Cerebellar nuclear complex (tissue), 1 donor: ENCODE results near the gene IFIT1B.
"Not testable (repeated sequence)": the region's sequence is repeated elsewhere in the genome, so short reads cannot be mapped to it uniquely, and the experiment has no call there.

Source experiments
- DNase-seq, 2 experiments: peaks; one replicate each; lab custom pipeline; 2025; lab: John Stamatoyannopoulos, UW

The IFIT1B gene

GRCh38 chr10:89412276-89412675 lies 34.4 kb downstream of the IFIT1B start:
- not testable (repeated sequence) for DNase-seq

- DNase-seq, result no peak
Measured at GRCh38 chr10:89413398-89413912, 35.6 kb downstream of the IFIT1B start.

GRCh38 chr10:89414146-89414878 lies 36.5 kb downstream of the IFIT1B start, which contains the start of gene IFIT5:
Gene IFIT5 (plus strand): TSS chr10:89414568. CDS start chr10:89414799, 231 bp downstream.
- DNase-seq, result peak in 1 of 2 experiments; percentile 14

- peak in 1 of 2 experiments; percentile 15 for DNase-seq
Measured at GRCh38 chr10:89414879-89415821, 37.3 kb downstream of the IFIT1B start.

- no peak for DNase-seq
Measured at GRCh38 chr10:89416465-89416864, 38.6 kb downstream of the IFIT1B start.

- DNase-seq, result no peak
Measured at GRCh38 chr10:89419548-89419947, 41.7 kb downstream of the IFIT1B start.

GRCh38 chr10:89421018-89421476 lies 43.2 kb downstream of the IFIT1B start:
- DNase-seq, result no peak

GRCh38 chr10:89425000-89425399 lies 47.1 kb downstream of the IFIT1B start:
- no peak for DNase-seq

- DNase-seq, result no peak
Measured at GRCh38 chr10:89426230-89426868, 48.5 kb downstream of the IFIT1B start.

GRCh38 chr10:89427629-89428028 lies 49.8 kb downstream of the IFIT1B start:
- DNase-seq, result no peak

- no peak for DNase-seq
Measured at GRCh38 chr10:89428877-89429276, 51.0 kb downstream of the IFIT1B start.

GRCh38 chr10:89431977-89432376 lies 54.1 kb downstream of the IFIT1B start:
- no peak for DNase-seq
